ENCODE results near the gene CRYL1. TPM values are rescaled to one million over a fixed set of nuclear protein-coding genes. Genes with fewer than 3 reads are reported as not detected.

Gene CRYL1
- total RNA-seq, 6 experiments from 2014 or later, result 10.9 to 13.2 (median 12.0) TPM

- H3K36me3 Mint-ChIP-seq (ENCODE audit: low read depth), result peaks cover 6% of the 10 kb centered on the region; the same call in 1 of the 2 replicates
- DNase-seq, result no peak
Measured at GRCh38 chr13:20415694-20416107, 110.0 kb downstream of the CRYL1 start.

GRCh38 chr13:20415306-20415679 lies 110.4 kb downstream of the CRYL1 start:
- Mint-ChIP-seq H3K27me3 (ENCODE audit: insufficient read depth) (peaks cover 40% of the 10 kb centered on the region), H3K4me1 (ENCODE audit: low read depth) (peaks cover 26% of the 10 kb centered on the region)
- no peak for TF ChIP-seq CTCF (IDR thresholded peaks at IDR 0.05)

More at GRCh38 chr13:20415694-20416107, 110.0 kb downstream of the CRYL1 start:
- no peak for TF ChIP-seq CTCF (IDR thresholded peaks at IDR 0.05)
- H3K27me3 Mint-ChIP-seq (ENCODE audit: insufficient read depth), result peaks cover 42% of the 10 kb centered on the region
- H3K9me3 Mint-ChIP-seq, result no peaks in the 10 kb centered on the region
- H3K27ac Mint-ChIP-seq, result no peak overlapping the region
- peaks cover 30% of the 10 kb centered on the region for H3K4me1 Mint-ChIP-seq (ENCODE audit: low read depth)
- no peak overlapping the region for H3K4me3 Mint-ChIP-seq

GRCh38 chr13:20414546-20415305 lies 110.9 kb downstream of the CRYL1 start:
- Mint-ChIP-seq H3K4me1 (ENCODE audit: low read depth) (peaks cover 20% of the 10 kb centered on the region), H3K4me3 (no peak overlapping the region), H3K27me3 (ENCODE audit: insufficient read depth) (peaks cover 37% of the 10 kb centered on the region), H3K36me3 (ENCODE audit: low read depth) (peaks cover 6% of the 10 kb centered on the region; the same call in 1 of the 2 replicates), H3K27ac (no peak overlapping the region), H3K9me3 (no peaks in the 10 kb centered on the region)
- no peak for DNase-seq
- no peak for TF ChIP-seq CTCF (IDR thresholded peaks at IDR 0.05)

More at GRCh38 chr13:20415306-20415679, 110.4 kb downstream of the CRYL1 start:
- no peak for DNase-seq
- no peak overlapping the region for H3K4me3 Mint-ChIP-seq
- no peaks in the 10 kb centered on the region for H3K9me3 Mint-ChIP-seq
- peaks cover 6% of the 10 kb centered on the region; the same call in 1 of the 2 replicates for H3K36me3 Mint-ChIP-seq (ENCODE audit: low read depth)
- H3K27ac Mint-ChIP-seq, result no peak overlapping the region

GRCh38 chr13:20412691-20413355 lies 112.8 kb downstream of the CRYL1 start:
- no peak overlapping the region for H3K27ac Mint-ChIP-seq
- no peaks in the 10 kb centered on the region for H3K9me3 Mint-ChIP-seq
- no peak for TF ChIP-seq CTCF (IDR thresholded peaks at IDR 0.05)
- no peaks in the 10 kb centered on the region; the same call in 1 of the 2 replicates for H3K36me3 Mint-ChIP-seq (ENCODE audit: low read depth)
- H3K4me3 Mint-ChIP-seq, result no peak overlapping the region
- DNase-seq, result no peak
- peaks cover 8% of the 10 kb centered on the region for H3K4me1 Mint-ChIP-seq (ENCODE audit: low read depth)
- peaks cover 37% of the 10 kb centered on the region for H3K27me3 Mint-ChIP-seq (ENCODE audit: insufficient read depth)

DNA sequence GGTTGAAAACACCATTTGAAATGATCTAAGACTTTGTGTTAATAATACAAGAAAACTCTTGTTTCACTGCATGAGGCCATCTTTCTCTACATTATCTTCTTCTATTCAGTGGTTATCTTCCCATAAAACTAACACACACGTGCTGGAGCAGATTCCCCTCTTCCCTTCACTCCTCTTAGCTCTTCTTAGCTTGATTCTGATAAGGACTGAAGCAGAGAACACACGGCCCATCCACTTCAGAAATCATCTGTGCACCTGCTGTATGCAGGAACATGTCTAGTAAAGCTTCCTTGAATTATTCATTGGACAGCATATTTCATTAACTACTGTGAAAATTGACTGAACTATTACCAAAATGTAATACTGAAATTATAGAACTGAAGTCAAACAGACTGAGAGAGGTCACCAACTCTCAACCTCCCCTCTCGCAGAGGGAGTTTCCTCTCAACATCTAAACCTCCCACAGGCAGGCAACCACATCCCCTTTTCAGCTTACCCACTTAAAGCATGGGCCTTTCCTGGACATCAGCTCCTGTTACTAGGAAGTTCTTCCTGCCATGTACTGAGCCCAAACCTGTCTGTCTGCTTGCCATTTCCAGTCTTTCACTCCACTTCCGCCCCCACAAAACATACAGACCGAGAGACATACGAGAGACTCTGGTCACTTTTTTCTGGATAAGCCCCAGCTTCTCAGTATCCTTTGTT lies 113.9 kb downstream of the CRYL1 start:
- no peak for TF ChIP-seq CTCF (IDR thresholded peaks at IDR 0.05)
- H3K27me3 Mint-ChIP-seq (ENCODE audit: insufficient read depth), result peaks cover 31% of the 10 kb centered on the region
- no peaks in the 10 kb centered on the region; the same call in 1 of the 2 replicates for H3K36me3 Mint-ChIP-seq (ENCODE audit: low read depth)
- no peak overlapping the region for H3K27ac Mint-ChIP-seq
- no peaks in the 10 kb centered on the region for H3K9me3 Mint-ChIP-seq
- no peak for DNase-seq
- H3K4me1 Mint-ChIP-seq (ENCODE audit: low read depth), result peaks cover 8% of the 10 kb centered on the region
- no peak overlapping the region for H3K4me3 Mint-ChIP-seq
